Heart right ventricle (tissue), 16 donors: Measurements from ENCODE around the gene PMEL. TPM values are rescaled to one million over a fixed set of nuclear protein-coding genes. Genes with fewer than 3 reads are reported as not detected.

Experiments used
- ATAC-seq, 8 donors: fragments of 200-7000 bp; cut with Tn5 transposase; one replicate each; pipeline ENCODE4 v1.9.1; 2020; ENCODE audit warnings: mild to moderate bottlenecking in 8 of 8, moderate library complexity in 8 of 8, moderate number of reproducible peaks in 1 of 8
- DNase-seq, 2 donors: peaks; one replicate each; pipeline ENCODE4 v3.0.0-alpha.2; 2020
- H3K27ac ChIP-seq, 10 donors: fragments of 200-600 bp; sonication (generic) in 2 of 10; one replicate each; pipeline versions ENCODE4 v1.5.0 to v1.8.0; 2020 to 2022; ENCODE audit warnings: mild to moderate bottlenecking in 3 of 10
- H3K27me3 ChIP-seq, 7 donors: fragments of 200-600 bp; one replicate each; pipeline ENCODE4 v1.8.0; 2021 to 2022; ENCODE audit warnings: mild to moderate bottlenecking in 2 of 7
- H3K36me3 ChIP-seq, 9 donors: fragments of 200-600 bp; sonication (generic) in 1 of 9; one replicate each; pipeline versions ENCODE4 v1.5.0 to v1.8.0; 2020 to 2022; ENCODE audit warnings: mild to moderate bottlenecking in 2 of 9
- H3K4me1 ChIP-seq, 9 donors: fragments of 200-600 bp; sonication (generic) in 1 of 9; one replicate each; pipeline versions ENCODE4 v1.5.0 to v1.8.0; 2020 to 2022; ENCODE audit warnings: mild to moderate bottlenecking in 4 of 9
- H3K4me3 ChIP-seq, 10 donors: fragments of 200-600 bp; sonication (generic) in 2 of 10; one replicate each; pipeline versions ENCODE4 v1.5.0 to v1.8.0; 2020 to 2022; ENCODE audit warnings: mild to moderate bottlenecking in 7 of 10, moderate library complexity in 2 of 10
- H3K9me3 ChIP-seq, 11 donors: fragments of 200-600 bp in 10 of 11; sonication (generic) in 2 of 11; one replicate each; pipeline versions ENCODE4 v1.5.0 to v1.8.0; 2013 to 2022; ENCODE audit warnings: mild to moderate bottlenecking in 2 of 11, control low read depth in 1 of 11, moderate library complexity in 1 of 11
- WGBS, 2 donors: extraction: QIAGEN DNeasy Blood & Tissue Kit; methylation state at CpG; one replicate each; pipeline ENCODE4 v1.1.7; 2013; ENCODE audit warnings: inconsistent platforms in 1 of 2; 5-methylcytosine and 5-hydroxymethylcytosine counted together
- intact Hi-C, 10 donors: fragments of 100-400 bp; cut with DNase I; formaldehyde crosslinking; loops; one replicate each; pipeline versions ENCODE4 v1.11.1 to v1.14.2; 2022
- polyA plus RNA-seq, 2 donors: library from polyadenylated mRNA; stranded (reverse); fragments of 200-250 nt; gene quantifications; one replicate each; pipeline ENCODE4 v1.2.3, GENCODE V29; 2013
- total RNA-seq, 10 donors: library from RNA; stranded (reverse); fragmentation: NEBNext Ultra II Directional in 3 of 10; extraction: Animal tissue kit (Norgen Biotek cat#: 25700) in 3 of 10; gene quantifications; one replicate each; pipeline versions ENCODE4 v1.2.1 to v1.2.4, GENCODE V29; 2021 to 2023
- TF ChIP-seq, protein P1 (sequence below), 9 donors: fragments of 200-600 bp; sonication (generic) in 2 of 9; IDR thresholded peaks; one replicate each; pipeline versions ENCODE4 v1.5.0 to v1.8.0; 2021 to 2022; ENCODE audit warnings: antibody characterized with exemption in 9 of 9, mild to moderate bottlenecking in 5 of 9, moderate library complexity in 1 of 9
- donor health status: Arrhythmogenic right ventricular cardiomyopathy.
- donor health status: ischemic (EF 13 %, LVEDD 7.1; RV severe dilation, severe dysfunction).
- donor health status: healthy with polysubstance abuse.
- donor health status: DM: no; HTN: yes; CAD: no.
- donor health status: DM: no; HTN: no; CAD: no.
- donor health status: ischemic (EF 25% LVEDD 6.9; RV normal size, moderate dysfunction).
- donor health status: ischemic (EF 25% LVEDD 5.7; RV mildly dilated, moderate dysfunction).
- donor health status: healthy.
- donor health status: DM: yes; HTN: yes; CAD: no.
- donor health status: Ischemic cardiomyopathy.
- donor health status: ischemic (EF 35%, LVEDD 5.7; RV mildly dilated, moderate dysfunction).
- donor health status: nonischemic (EF 11% LVEDD 7.7; RV severe dilation, severe dysfunction).
- donor health status: DM: yes; HTN: yes; CAD: no.
- donor health status: PGD.
- donor health status: ischemic (EF 29% LVEDD 5.4; RV normal size, mild dysfunction).
- donor health status: nonischemic (EF 23%, LVEDD 6.1; RV moderate dilation, normal function).

PMEL gene
- total and polyA plus RNA-seq, 12 donors = 0.26 to 1.3 (median 0.58) TPM

DNA sequence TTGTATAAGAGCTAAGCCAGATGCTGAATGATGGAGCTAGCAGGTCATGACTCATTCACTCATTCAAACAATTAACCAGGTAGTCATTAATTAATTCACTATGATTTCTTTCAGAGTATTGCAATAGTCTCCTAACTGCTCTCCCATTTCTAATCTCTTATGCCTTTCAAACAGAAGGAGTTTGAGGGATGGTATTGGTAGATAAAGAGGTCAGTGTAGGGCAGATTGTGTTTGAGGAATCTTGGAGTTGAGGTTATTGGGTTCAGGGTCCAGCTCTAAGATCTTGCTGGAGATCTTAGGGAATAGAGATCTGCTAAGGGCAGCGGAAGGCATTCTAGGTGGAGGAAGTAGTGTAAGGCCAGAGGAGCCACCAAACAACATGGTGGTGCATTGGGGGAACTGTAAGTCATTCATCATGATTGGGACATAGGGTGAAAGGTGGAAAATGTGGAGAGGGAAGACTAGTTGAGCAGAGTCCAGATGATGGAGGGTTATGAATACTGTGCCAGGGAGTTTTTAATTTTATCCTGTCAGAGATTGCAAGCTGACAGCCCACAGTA is 23.2 kb downstream of the PMEL start:
- Histone ChIP-seq H3K4me3 (no peak overlapping the region), H3K4me1 (peaks cover 0 to 11% (median 6%) of the 10 kb centered on the region in 9 donors), H3K27me3 (no peaks in the 10 kb centered on the region), H3K9me3 (no peaks in the 10 kb centered on the region), H3K27ac (no peak overlapping the region), H3K36me3 (peaks cover 0 to 92% (median 0%) of the 10 kb centered on the region in 9 donors)
- WGBS, 2 donors = 96 to 97% methylated on average over 1 of the region's 1 CpG
- TF ChIP-seq, protein P1, sequence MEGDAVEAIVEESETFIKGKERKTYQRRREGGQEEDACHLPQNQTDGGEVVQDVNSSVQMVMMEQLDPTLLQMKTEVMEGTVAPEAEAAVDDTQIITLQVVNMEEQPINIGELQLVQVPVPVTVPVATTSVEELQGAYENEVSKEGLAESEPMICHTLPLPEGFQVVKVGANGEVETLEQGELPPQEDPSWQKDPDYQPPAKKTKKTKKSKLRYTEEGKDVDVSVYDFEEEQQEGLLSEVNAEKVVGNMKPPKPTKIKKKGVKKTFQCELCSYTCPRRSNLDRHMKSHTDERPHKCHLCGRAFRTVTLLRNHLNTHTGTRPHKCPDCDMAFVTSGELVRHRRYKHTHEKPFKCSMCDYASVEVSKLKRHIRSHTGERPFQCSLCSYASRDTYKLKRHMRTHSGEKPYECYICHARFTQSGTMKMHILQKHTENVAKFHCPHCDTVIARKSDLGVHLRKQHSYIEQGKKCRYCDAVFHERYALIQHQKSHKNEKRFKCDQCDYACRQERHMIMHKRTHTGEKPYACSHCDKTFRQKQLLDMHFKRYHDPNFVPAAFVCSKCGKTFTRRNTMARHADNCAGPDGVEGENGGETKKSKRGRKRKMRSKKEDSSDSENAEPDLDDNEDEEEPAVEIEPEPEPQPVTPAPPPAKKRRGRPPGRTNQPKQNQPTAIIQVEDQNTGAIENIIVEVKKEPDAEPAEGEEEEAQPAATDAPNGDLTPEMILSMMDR (IDR thresholded peaks at IDR 0.05) = no peak
- intact Hi-C loops = loop anchor here in 2 of 10 donors (1.0 to 5.0 kb wide), 2 partner anchors 201 to 205 kb away; no protein-coding TSS in a partner anchor
- ATAC-seq (no peak), DNase-seq (no peak)

- Histone ChIP-seq H3K36me3 (peaks cover 0 to 92% (median 0%) of the 10 kb centered on the region in 9 donors), H3K27me3 (no peaks in the 10 kb centered on the region), H3K9me3 (no peaks in the 10 kb centered on the region), H3K27ac (no peak overlapping the region), H3K4me3 (no peak overlapping the region), H3K4me1 (peaks cover 0 to 11% (median 6%) of the 10 kb centered on the region in 9 donors)
- no peak for DNase-seq
- TF ChIP-seq, protein P1 (IDR thresholded peaks at IDR 0.05) = no peak
- 88 to 91% methylated on average over 4 of the region's 4 CpGs for WGBS, 2 donors
- ATAC-seq = no peak
- intact Hi-C loops = loop anchor here in 2 of 10 donors (1.0 to 5.0 kb wide), 2 partner anchors 201 to 205 kb away; no protein-coding TSS in a partner anchor
Observed at GRCh38 chr12:55942055-55942454, 23.8 kb downstream of the PMEL start.

DNA sequence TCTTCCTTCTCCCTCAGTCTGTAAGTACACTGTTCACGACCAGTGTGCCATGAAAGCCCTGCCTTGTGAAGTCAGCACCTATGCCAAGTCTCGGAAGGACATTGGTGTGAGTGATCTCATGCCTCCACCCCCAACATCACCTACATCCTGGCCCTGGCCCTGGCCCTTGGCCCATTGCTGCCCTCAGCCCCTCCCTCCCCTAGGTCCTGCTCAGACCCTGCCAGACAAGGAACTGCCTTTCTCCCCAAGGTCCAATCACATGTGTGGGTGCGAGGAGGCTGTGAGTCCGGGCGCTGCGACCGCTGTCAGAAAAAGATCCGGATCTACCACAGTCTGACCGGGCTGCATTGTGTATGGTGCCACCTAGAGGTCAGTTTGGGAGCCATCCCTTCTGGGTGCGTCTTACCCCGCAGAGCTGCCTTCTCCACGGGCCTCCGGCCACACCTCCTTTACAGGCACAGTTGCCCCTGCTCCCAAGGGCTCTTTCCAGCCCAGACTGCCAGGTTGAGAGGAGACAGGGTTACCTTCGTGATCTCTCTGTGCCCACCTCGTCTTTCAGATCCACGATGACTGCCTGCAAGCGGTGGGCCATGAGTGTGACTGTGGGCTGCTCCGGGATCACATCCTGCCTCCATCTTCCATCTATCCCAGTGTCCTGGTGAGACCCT is 25.6 kb downstream of the PMEL start:
- WGBS, 2 donors = 10 to 13% methylated on average over 18 of the region's 18 CpGs
- Histone ChIP-seq H3K4me3 (peak overlapping the region in 6 of 10 donors; percentile 16 to 33 (median 25)), H3K27ac (peak overlapping the region in 5 of 10 donors; percentile 7 to 60 (median 27)), H3K36me3 (peaks cover 0 to 78% (median 0%) of the 10 kb centered on the region in 9 donors), H3K9me3 (no peaks in the 10 kb centered on the region), H3K4me1 (peaks cover 0 to 14% (median 6%) of the 10 kb centered on the region in 9 donors), H3K27me3 (no peaks in the 10 kb centered on the region)
- DNase-seq = peak; percentile 73 to 87
- intact Hi-C loops = loop anchor here in 4 of 10 donors (1.0 to 5.0 kb wide), 4 partner anchors 201 to 203 kb away; no protein-coding TSS in a partner anchor
- TF ChIP-seq, protein P1 (IDR thresholded peaks at IDR 0.05) = peak; percentile 88 to 96 (median 94)
- peak; percentile 93 to 96 (median 95) for ATAC-seq

DNA sequence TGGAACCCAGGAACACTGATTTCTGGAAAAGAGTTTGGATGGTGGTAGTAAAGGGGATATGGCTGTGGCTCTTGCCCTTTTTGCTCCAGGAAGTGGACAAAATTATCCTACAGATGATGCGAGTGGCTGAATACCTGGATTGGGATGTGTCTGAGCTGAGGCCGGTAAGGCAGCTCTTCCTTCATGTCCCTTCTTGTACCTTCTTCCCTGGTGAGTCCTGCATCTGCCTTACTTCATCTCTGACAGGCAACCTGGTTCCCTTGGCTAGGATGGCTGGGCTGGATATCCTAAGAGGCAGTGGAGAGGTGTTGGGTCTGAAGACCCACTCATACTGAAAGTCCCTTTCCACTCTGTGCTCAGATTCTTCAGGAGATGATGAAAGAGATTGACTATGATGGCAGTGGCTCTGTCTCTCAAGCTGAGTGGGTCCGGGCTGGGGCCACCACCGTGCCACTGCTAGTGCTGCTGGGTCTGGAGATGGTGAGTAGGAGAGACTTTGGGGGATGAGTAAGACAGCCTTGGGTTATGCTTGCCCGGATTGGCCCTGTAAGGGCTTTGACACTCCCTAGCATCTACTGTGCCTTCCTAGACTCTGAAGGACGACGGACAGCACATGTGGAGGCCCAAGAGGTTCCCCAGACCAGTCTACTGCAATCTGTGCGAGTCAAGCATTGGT is 26.9 kb downstream of the PMEL start:
- H3K4me3 ChIP-seq = no peak overlapping the region
- peaks cover 0 to 66% (median 0%) of the 10 kb centered on the region in 9 donors for H3K36me3 ChIP-seq
- no peak overlapping the region for H3K27ac ChIP-seq
- intact Hi-C loops = loop anchor here in 6 of 10 donors (2.0 to 10.0 kb wide), 7 partner anchors 104 to 204 kb away; partner anchors contain the start of genes DNAJC14 (in 1 of the 6), GDF11 (in 1 of the 6) and RPS26 (in 1 of the 6)
- peaks cover 0 to 27% (median 6%) of the 10 kb centered on the region in 9 donors for H3K4me1 ChIP-seq
- TF ChIP-seq, protein P1 (IDR thresholded peaks at IDR 0.05) = no peak
- ATAC-seq (no peak), DNase-seq (no peak)
- 93 to 96% methylated on average over 8 of the region's 8 CpGs for WGBS, 2 donors
- H3K27me3 ChIP-seq = no peaks in the 10 kb centered on the region
- no peaks in the 10 kb centered on the region for H3K9me3 ChIP-seq
